ENCODE data around the gene PDE6H. TPM values are rescaled to one million over a fixed set of nuclear protein-coding genes. Genes with fewer than 3 reads are reported as not detected.

The PDE6H gene
- total RNA-seq, 1 donor from 2014 or later, result not detected

Other genes with a start within 250 kb of the PDE6H start
- 48.0 TPM for gene WBP11, start 169.6 kb upstream of the PDE6H start, total RNA-seq
- gene C12orf60, start 169.4 kb upstream of the PDE6H start, total RNA-seq, result 2.0 TPM
- 0.30 TPM for gene SMCO3, start 158.9 kb upstream of the PDE6H start, total RNA-seq
- gene ART4, start 129.5 kb upstream of the PDE6H start, total RNA-seq, result 5.6 TPM
- gene MGP, start 87.2 kb upstream of the PDE6H start, total RNA-seq, result 369 TPM
- 0.19 TPM for gene ERP27, start 34.5 kb upstream of the PDE6H start, total RNA-seq
- 72.1 TPM for gene ARHGDIB, start 11.4 kb upstream of the PDE6H start, total RNA-seq
- 4.0 TPM for gene RERG, start 248.4 kb downstream of the PDE6H start, total RNA-seq

All from Right ventricle myocardium inferior (tissue), 1 donor.